Superior temporal gyrus (tissue), 1 donor: ENCODE results near the gene PIAS4.
"Not testable (repeated sequence)": the region's sequence is repeated elsewhere in the genome, so short reads cannot be mapped to it uniquely, and the experiment has no call there.

Experiments
- DNase-seq: peaks from one replicate; pipeline ENCODE4 v3.0.0-alpha.2; 2016; ENCODE audit errors: extremely low spot score

The PIAS4 gene

GRCh38 chr19:4007021-4007835, at the start of gene PIAS4:
TSS of gene PIAS4 (plus strand) at chr19:4007736. CDS start at chr19:4007761, 25 bp downstream.
- DNase-seq = peak; percentile 94

GRCh38 chr19:3958836-3959765, 48.4 kb upstream of the PIAS4 start:
- no peak for DNase-seq

GRCh38 chr19:3959766-3960131, 47.8 kb upstream of the PIAS4 start:
- no peak for DNase-seq

- DNase-seq = no peak
Observed at GRCh38 chr19:3961007-3961406, 46.5 kb upstream of the PIAS4 start.

GRCh38 chr19:3963458-3964255, 43.9 kb upstream of the PIAS4 start:
- no peak for DNase-seq

- DNase-seq = no peak
Observed at GRCh38 chr19:3964256-3965194, 43.0 kb upstream of the PIAS4 start.

- DNase-seq = no peak
Observed at GRCh38 chr19:3966051-3967017, 41.2 kb upstream of the PIAS4 start.

GRCh38 chr19:3967983-3968382, 39.6 kb upstream of the PIAS4 start:
- not testable (repeated sequence) for DNase-seq

- no peak for DNase-seq
Observed at GRCh38 chr19:3968556-3969434, 38.7 kb upstream of the PIAS4 start.

- DNase-seq = no peak
Observed at GRCh38 chr19:3969435-3970312, 37.9 kb upstream of the PIAS4 start.

- DNase-seq = no peak
Observed at GRCh38 chr19:3970313-3970807, 37.2 kb upstream of the PIAS4 start.

GRCh38 chr19:3970808-3971598, 36.5 kb upstream of the PIAS4 start, which contains the start of gene DAPK3:
TSS of gene DAPK3 (minus strand) at chr19:3971099. CDS start at chr19:3969735, 1,364 bp downstream.
- peak; percentile 98 for DNase-seq

GRCh38 chr19:3975144-3975543, 32.4 kb upstream of the PIAS4 start:
- DNase-seq = no peak

GRCh38 chr19:3975637-3976087, 31.9 kb upstream of the PIAS4 start:
- no peak for DNase-seq

GRCh38 chr19:3976495-3977241, 30.9 kb upstream of the PIAS4 start:
- DNase-seq = no peak
